ENCODE results near the gene YLPM1. TPM values are rescaled to one million over a fixed set of nuclear protein-coding genes. Genes with fewer than 3 reads are reported as not detected.

YLPM1 gene
- total and polyA plus RNA-seq, 10 of the 15 experiments (the other 5 are each of a cell fraction or from before 2014, with no cell fraction given), result 11.1 to 48.2 (median 18.0) TPM

GRCh38 chr14:74879427-74880182 is 116.5 kb downstream of the YLPM1 start:
- Histone ChIP-seq H3K4me2 (ENCODE audit: control insufficient read depth, insufficient read depth) (no peak overlapping the region), H3K27me3 (replicated peaks in 1 of 2; ENCODE audit: control insufficient read depth in 2 of 2, insufficient read depth in 2 of 2, low read length in 1 of 2) (no peaks in the 10 kb centered on the region), H3K9me3 (replicated peaks; ENCODE audit: control insufficient read depth, insufficient read depth, low read length) (no peaks in the 10 kb centered on the region), H3K36me3 (ENCODE audit: control insufficient read depth in 2 of 2, insufficient read depth in 2 of 2, low read length in 1 of 2) (no peaks in the 10 kb centered on the region), H3K27ac (ENCODE audit: control insufficient read depth, insufficient read depth) (no peak overlapping the region), H3K4me3 (no peak overlapping the region), H3K9ac (ENCODE audit: control insufficient read depth, insufficient read depth, low read length) (no peak overlapping the region), H4K20me1 (ENCODE audit: control insufficient read depth, insufficient read depth) (no peaks in the 10 kb centered on the region; the same call in 1 of the 2 replicates), H3K4me1 (ENCODE audit: control insufficient read depth, insufficient read depth, low read length) (peaks cover 18% of the 10 kb centered on the region), H2AFZ (ENCODE audit: control insufficient read depth, low read depth, low read length) (no peak overlapping the region), H3K79me2 (ENCODE audit: control insufficient read depth, insufficient read depth, low read length) (peaks cover 30% of the 10 kb centered on the region)
- BruUV-seq (replicated peaks), result no TSS peak
- WGBS (ENCODE audit: insufficient coverage, insufficient replicate concordance, low lambda C conversion rate, missing lambda C conversion rate), result 84% methylated on average over 3 of the region's 3 CpGs
- no peak for ATAC-seq
- ChIA-PET CTCF (interaction anchor here (0.9 to 20.7 kb wide), 7 partner anchors 13 to 209 kb away, joined by 3 to 289 read pairs (median 13); no protein-coding TSS in a partner anchor), SMC1A (ENCODE audit: uncharacterized antibody, unreplicated experiment) (interaction anchor here (0.9 to 5.0 kb wide), 8 partner anchors 8 to 211 kb away, joined by 3 to 30 read pairs (median 7); no protein-coding TSS in a partner anchor), POLR2A (interaction anchor here (0.6 to 0.8 kb wide), 7 partner anchors 8 to 1380 kb away, joined by 3 to 10 read pairs (median 3); no protein-coding TSS in a partner anchor), RAD21 (ENCODE audit: unreplicated experiment) (interaction anchor here (0.6 to 3.2 kb wide), 7 partner anchors 9 to 607 kb away, joined by 3 to 11 read pairs (median 3); no protein-coding TSS in a partner anchor)
- no peak for DNase-seq (ENCODE audit: low read depth, low spot score)
- FAIRE-seq, result no peak
- in situ Hi-C loops (cut with MboI) (no loop called here), intact Hi-C loops (cut with micrococcal nuclease; ENCODE audit: unreplicated experiment) (loop anchor here (2.0 kb wide), 1 partner anchor 117 kb away; the partner anchor contains the start of gene YLPM1)
- TF ChIP-seq GABPA (IDR thresholded peaks at IDR 0.05; ENCODE audit: low read depth) (no peak), SKIL (IDR thresholded peaks at IDR 0.05; ENCODE audit: low read depth, poor library complexity, severe bottlenecking) (no peak), NRF1 (conservative IDR thresholded peaks at IDR 0.05; ENCODE audit: low read depth, low read length) (no peak)
